ENCODE data around the gene MTIF2.
A peak's percentile ranks its signal among the peaks of the same experiment; 100 is the strongest.
"Not testable (repeated sequence)": the region's sequence is repeated elsewhere in the genome, so short reads cannot be mapped to it uniquely, and the experiment has no call there.

The MTIF2 gene

DNA sequence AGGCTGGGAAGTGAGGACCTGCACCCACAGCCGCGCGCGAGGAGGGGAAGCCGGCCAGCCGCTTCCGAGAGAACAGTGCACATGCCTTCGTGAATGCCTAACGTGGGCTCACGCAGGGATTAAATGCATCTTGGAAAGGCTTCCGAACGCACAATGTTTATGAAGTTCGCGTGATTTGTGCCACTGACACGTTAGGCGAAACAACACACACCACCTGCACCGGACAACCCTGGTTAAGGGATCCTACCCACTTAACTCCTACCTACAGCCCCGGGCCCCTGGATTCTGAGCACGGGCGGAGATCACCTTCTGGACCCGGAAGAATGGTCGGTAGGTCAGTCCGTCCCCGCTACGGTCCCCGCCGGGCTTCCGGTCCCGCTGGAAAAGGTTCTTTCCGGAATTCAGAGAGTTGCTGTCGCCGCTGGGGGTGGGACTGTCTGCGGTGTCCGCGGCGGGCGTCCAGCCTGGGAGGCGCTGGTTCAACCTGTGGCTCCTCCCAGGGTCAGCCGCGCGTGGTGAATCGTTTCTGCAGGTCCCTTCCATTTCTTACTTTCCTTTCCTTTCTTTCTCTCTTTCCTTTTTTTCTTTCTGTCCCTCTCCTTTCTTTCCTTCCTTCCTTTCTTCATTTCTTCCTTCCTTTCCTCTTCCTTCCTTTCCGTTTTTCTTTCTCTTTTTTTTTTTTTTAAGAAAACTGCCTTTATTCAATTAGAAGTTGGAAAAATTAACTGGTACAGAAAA is at the start of gene MTIF2:
Gene MTIF2, minus strand, starts transcription at position 325 of the 738 bp plus-strand sequence. CDS start 5,373 bp downstream, outside the sequence.
- peak; percentile 87 to 89 for DNase-seq

- DNase-seq: no peak
Observed at GRCh38 chr2:55314985-55315384, 46.0 kb upstream of the MTIF2 start.

DNA sequence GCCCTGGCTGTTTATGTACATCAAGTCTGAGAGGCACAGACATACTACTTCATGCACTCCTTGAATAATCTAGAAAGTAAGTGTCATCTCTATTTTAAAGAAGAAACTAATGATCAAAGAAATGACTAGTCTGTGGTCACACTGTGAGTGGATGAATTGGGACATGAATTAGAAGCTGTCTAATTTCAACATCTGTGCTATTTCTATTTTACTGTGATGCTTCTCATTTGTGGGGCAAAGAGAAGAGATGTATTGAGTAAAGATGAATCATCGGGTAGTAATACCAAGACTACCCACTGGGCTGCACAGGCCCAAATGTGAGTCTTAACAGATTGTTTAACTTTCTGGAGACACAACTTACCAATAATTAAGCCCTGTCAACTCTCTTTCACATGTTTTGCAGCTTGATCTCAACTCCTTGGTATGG is 42.4 kb upstream of the MTIF2 start:
- peak in 1 of 2 donors; percentile 12 for DNase-seq

DNA sequence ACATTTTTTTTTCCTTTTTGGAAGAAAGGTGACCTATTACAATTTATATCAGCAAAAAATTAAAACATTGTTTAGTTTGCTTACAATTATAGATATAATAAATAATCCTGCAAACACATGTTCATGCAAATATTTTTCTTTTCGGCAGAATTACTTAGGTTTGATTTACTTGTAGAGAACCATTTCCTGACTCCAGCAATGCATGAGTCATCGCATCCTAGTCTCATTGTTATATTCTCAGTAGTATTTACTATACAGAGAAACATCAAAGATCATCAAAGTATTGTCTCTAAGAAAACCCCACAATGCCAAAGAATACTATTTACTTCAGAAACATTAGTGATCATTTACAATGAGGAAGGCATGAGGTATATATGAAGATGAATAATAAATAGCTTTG is 40.4 kb upstream of the MTIF2 start:
- DNase-seq: no peak

DNA sequence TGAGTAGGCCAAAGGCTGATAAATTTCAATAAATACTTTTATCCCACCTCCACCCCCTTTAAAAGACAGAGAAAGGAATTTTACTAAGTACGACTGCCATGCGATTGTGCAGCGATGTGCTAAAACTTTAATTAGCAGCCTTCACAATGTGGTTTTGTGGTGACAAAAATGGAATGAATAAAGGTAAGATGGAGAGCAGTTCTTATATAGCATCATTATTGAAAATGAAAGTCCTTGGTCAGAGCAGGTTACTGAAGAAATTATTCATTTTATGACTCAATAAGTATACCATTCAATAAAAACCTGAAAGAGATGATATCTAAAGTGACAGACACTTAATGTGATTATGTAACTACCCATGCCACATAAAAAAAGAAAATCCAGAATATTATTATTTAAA is 33.2 kb upstream of the MTIF2 start:
- DNase-seq: no peak

DNA sequence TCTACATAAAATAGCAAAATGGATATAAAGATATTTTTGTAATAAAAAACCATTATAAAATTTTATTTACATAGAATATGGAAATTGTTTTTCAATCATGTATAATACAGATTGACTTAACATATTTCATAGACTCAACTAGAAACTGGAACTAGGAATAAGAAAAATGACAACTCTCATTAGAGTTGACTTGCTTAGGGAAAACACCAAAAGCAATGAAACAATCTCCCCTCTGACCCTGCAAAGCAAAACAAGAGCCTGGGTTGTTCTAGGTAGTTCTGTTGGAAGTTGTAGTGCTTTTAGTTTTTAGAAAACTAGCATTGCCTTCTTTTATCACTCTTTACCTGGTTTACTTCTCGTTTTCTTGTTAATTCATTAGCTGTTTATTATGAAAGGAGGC is 32.2 kb upstream of the MTIF2 start:
- DNase-seq: no peak

DNA sequence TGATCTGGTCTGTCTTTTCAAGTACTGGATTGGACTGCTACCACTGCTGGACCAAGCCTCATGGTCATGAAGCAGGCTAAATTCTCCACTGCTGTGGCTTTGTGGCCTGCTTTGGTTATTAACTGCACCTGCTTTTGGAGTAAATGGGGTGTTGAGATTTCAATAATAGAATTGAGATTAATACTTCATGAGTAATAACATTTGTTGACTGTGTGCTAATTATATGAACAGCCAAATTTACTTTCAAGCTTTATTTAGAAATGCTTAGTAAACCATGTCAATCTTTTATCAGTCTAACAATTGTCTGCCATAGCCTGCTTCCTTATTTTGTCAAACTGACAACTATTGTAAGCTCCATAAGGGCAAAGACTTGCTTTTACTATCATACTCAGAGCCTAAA is 27.4 kb upstream of the MTIF2 start:
- DNase-seq: no peak

DNA sequence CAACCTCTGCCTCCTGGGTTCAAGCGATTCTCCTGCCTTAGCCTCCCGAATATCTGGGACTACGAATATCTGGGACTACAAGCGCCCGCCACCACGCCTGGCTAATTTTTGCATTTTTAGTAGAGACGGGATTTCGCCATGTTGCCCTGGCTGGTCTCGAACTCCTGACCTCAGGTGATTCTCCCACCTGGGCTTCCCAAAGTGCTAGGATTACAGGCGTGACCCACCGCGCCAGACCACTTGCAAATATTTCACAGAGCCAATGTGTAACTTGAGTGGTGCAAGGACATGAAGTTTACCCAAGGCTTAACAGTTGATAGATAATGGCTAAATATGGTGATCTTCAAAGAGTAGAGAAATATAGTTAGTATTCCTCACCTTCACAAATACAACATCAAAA is 14.1 kb upstream of the MTIF2 start:
- no peak for DNase-seq

GRCh38 chr2:55282110-55282917 is 13.3 kb upstream of the MTIF2 start:
- DNase-seq: peak; percentile 78 to 81

DNA sequence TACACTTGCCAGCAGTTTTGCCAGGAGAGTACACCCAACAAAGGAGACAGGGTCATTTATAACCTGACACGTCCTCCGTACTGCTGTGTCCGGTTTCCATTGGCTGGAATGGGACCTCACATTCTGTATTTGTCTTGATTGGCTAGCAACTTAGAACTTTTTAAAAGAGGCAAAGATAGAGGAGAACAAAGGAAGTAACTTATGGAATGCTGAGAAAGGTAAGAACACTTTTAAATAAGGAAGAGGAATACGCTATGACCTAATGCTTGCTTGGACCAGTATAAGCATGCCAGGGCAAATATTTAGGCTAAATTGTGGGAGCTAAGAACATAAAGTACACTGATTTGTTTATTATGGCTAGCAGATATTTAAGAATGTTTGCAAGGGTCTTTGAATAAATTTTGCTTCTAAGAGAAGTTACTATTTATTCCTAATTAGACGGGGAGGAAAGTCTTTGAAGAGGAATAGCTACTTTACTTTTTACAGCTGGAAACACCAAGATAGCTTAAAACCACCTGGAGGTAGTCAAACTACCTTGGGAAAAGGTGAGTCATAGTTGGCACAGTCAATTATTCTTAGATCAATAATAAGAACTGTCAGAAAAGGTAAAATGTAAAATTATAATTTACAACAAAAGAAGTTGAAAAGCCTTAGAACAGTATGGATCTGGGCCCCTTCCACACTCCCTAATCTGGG is 12.0 kb upstream of the MTIF2 start:
- not testable (repeated sequence) for DNase-seq

DNA sequence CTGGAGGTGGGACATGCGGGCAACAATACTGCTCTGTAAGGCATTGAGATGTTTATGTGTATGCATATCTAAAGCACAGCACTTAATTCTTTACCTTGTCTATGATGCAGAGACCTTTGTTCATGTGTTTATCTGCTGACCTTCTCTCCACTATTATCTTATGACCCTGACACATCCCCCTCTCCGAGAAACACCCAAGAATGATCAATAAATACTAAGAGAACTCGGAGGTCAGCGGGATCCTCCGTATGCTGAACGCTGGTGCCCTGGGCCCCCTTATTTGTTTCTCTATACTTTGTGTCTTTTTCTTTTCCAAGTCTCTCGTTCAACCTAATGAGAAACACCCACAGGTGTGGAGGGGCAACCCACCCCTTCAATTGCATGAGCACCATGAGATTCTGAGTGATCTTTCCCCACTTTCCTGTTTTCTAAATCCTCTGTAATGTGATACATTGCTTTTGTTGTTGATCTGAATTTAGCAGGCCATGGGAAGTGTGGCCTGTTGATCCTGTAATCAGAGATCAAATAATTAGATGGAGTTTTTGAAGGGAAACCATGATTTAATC is 10.9 kb upstream of the MTIF2 start:
- not testable (repeated sequence) for DNase-seq

DNA sequence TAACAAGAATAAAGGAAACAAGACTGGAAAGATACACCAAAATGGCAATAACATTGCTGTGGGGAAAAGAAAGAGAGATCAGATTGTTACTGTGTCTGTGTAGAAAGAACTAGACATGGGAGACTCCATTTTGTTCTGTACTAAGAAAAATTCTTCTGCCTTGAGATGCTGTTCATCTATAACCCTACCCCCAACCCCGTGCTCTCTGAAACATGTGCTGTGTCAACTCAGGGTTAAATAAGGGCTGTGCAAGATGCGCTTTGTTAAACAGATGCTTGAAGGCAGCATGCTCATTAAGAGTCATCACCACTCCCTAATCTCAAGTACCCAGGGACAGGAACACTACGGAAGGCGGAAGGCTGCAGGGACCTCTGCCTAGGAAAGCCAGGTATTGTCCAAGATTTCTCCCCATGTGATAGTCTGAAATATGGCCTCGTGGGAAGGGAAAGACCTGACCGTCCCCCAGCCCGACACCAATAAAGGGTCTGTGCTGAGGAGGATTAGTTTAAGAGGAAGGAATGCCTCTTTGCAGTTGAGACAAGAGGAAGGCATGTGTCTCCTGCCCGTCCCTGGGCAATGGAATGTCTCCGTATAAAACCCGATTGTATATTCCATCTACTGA is 10.3 kb upstream of the MTIF2 start:
- DNase-seq: not testable (repeated sequence)

DNA sequence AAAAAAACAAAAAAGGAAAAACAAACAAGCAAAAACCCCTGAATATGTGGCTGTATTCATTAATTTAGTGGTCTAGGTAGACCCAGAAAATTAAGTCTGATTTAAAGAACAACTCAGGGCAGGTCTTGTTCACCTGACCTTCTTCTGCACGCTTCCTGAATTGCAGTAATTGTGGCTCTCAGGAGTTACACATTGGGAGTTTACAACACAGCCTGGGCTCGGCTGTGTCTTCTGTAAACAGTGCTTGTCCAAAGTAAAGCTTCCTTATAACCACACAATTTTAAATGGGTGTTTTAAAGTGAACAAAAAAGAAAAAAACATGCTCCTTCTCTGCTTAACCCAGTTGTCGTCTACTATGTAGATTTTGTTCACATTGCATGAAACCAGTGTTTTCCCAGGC is 8.3 kb upstream of the MTIF2 start:
- DNase-seq: no peak

DNA sequence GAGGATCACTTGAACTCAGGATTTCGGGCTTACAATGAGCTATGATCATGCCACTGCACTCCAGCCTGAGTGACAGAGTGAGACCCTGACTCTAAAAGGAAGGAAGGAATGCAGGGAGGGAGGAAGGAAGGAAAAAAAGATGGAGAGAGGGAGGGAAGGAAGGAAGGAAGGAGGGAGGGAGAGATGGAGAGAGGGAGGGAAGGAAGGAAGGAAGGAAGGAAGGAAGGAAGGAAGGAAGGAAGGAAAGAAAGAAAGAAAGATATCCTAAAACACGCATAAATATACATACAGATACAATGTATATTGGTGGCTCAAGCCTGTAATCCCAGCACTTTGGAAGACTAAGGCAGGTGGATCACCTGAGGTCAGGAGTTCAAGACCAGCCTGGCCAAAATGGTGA is 5.3 kb upstream of the MTIF2 start:
- DNase-seq: not testable (repeated sequence)

DNA sequence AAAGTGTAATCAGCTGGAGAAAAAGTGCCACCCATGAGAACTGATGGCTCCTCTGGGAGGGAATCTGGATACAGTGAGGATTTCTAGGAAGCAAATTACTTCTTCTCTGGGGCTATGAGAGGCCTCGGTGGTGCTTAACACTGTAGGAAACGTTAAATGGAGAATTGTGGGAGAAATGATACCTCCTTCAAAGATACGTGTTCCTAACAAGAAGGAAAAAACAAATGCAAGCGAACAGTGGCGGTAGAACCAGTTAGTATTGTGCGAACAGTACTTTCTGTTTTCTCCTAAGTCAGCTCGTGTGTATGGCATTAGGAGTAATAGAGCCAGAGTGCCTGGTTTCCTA is 587 bp upstream of the MTIF2 start:
- no peak for DNase-seq

- DNase-seq: no peak
Observed at GRCh38 chr2:55268288-55268906, 634 bp downstream of the MTIF2 start.

- DNase-seq: not testable (repeated sequence)
Observed at GRCh38 chr2:55259586-55259985, 9.4 kb downstream of the MTIF2 start.

GRCh38 chr2:55252832-55253231 is 16.2 kb downstream of the MTIF2 start:
- no peak for DNase-seq

DNA sequence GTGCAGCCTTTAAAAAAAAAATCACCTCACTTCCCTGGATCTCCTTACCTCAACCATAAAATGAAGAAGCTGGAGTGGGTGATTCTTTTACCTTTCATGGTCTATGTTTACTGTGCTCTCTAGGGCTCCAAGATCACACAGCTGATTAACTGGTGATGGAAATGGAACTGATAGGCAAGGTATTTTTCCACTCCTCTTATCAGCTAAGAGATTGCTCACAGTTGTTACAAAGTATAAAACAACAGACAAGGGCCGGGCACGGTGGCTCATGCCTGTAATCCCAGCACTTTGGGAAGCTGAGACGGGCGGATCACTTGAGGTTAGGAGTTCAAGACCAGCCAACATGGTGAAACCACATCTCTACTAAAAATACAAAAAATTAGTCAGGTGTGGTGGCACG is 22.0 kb downstream of the MTIF2 start:
- no peak for DNase-seq

DNA sequence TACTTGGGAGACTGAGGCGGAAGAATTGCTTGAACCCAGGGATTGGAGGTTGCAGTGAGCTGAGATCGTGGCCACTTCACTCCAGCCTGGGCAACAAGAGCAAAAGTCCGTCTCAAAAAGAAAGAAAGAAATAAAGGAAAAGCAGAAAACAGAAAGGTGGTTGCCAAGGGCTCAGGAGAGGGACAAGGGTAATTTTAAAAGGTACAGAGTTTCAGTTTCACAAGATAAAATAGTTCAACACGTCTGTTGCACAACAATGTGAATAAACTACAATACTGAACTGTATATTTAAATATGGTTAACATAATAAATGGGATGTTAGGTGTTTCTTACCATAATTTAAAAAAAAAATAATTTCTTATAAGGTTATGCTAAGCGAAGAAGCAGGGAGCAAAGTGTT is 23.6 kb downstream of the MTIF2 start:
- DNase-seq: no peak

- no peak for DNase-seq
Observed at GRCh38 chr2:55242617-55243016, 26.4 kb downstream of the MTIF2 start.

DNA sequence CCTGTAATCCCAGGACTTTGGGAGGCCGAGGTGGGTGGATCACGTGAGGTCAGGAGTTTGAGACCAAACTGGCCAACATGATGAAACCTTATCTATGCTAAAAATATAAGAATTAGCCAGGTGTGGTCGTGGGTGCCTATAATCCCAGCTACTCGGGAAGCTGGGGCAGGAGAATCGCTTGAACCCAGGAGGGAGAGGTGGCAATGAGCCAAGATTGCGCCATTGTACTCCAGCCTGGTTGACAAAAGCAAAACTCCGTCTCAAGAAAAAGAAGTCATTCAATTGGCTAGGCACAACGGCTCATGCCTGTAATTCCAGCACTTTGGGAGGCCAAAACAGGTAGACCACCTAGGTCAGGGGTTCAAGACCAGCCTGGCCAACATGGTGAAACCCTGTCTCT is 27.4 kb downstream of the MTIF2 start:
- DNase-seq: not testable (repeated sequence)
